Middle frontal gyrus (tissue), 1 donor: ENCODE data around the gene LATS1.
"Not testable (repeated sequence)": the region's sequence is repeated elsewhere in the genome, so short reads cannot be mapped to it uniquely, and the experiment has no call there.

Experiments
- DNase-seq: peaks from one replicate; pipeline ENCODE4 v3.0.0-alpha.2; 2015; ENCODE audit warnings: low spot score; ENCODE audit errors: extremely low spot score

LATS1 gene

GRCh38 chr6:149672265-149672664 lies 45.6 kb downstream of the LATS1 start:
- DNase-seq, result not testable (repeated sequence)

- no peak for DNase-seq
Observed at GRCh38 chr6:149660028-149660427, 57.9 kb downstream of the LATS1 start.

- DNase-seq, result no peak
Observed at GRCh38 chr6:149657441-149657840, 60.5 kb downstream of the LATS1 start.

- DNase-seq, result no peak
Observed at GRCh38 chr6:149651056-149651455, 66.8 kb downstream of the LATS1 start.

GRCh38 chr6:149648148-149649145 lies 69.5 kb downstream of the LATS1 start, which contains the start of gene KATNA1:
KATNA1 (minus strand) TSS chr6:149648714; CDS start chr6:149638547, 10,167 bp downstream.
- DNase-seq, result peak; percentile 73

- DNase-seq, result no peak
Observed at GRCh38 chr6:149646599-149646998, 71.3 kb downstream of the LATS1 start.

GRCh38 chr6:149642829-149643580 lies 74.9 kb downstream of the LATS1 start:
- DNase-seq, result no peak

- DNase-seq, result no peak
Observed at GRCh38 chr6:149636124-149636523, 81.8 kb downstream of the LATS1 start.

GRCh38 chr6:149634315-149634714 lies 83.6 kb downstream of the LATS1 start:
- DNase-seq, result no peak

- no peak for DNase-seq
Observed at GRCh38 chr6:149628875-149629510, 88.9 kb downstream of the LATS1 start.

- no peak for DNase-seq
Observed at GRCh38 chr6:149627672-149628071, 90.2 kb downstream of the LATS1 start.

GRCh38 chr6:149615805-149616204 lies 102.1 kb downstream of the LATS1 start:
- DNase-seq, result no peak

GRCh38 chr6:149614337-149614736 lies 103.6 kb downstream of the LATS1 start:
- DNase-seq, result no peak

- DNase-seq, result no peak
Observed at GRCh38 chr6:149608381-149608982, 109.4 kb downstream of the LATS1 start.
